Astrocyte (in vitro differentiated cells and primary cell): Measurements from ENCODE around the gene ANTXR2. TPM values are rescaled to one million over a fixed set of nuclear protein-coding genes. Genes with fewer than 3 reads are reported as not detected.

Experiments used
- DNase-seq: peaks from one replicate; pipeline ENCODE4 v3.0.0-alpha.2; 2010; ENCODE audit warnings: low read depth
- FAIRE-seq: peaks from 2 replicates; lab custom pipeline; 2011; peaks lifted over from hg19 to GRCh38; lab: Jason Lieb, UNC
- H2AFZ ChIP-seq: 2 replicates; pipeline ENCODE4 v1.6.0; 2012; ENCODE audit warnings: low read depth, low read length, inconsistent platforms
- H3K27ac ChIP-seq: 2 replicates; pipeline ENCODE4 v1.5.1; 2011; ENCODE audit warnings: low read depth, low read length, inconsistent platforms
- H3K27me3 ChIP-seq: 2 replicates; pipeline ENCODE4 v1.6.0; 2011; ENCODE audit warnings: low read length, inconsistent platforms; ENCODE audit not compliant: insufficient read depth
- H3K36me3 ChIP-seq: 2 replicates; pipeline ENCODE4 v1.5.1; 2011; ENCODE audit warnings: low read length, inconsistent platforms; ENCODE audit not compliant: insufficient read depth
- H3K4me1 ChIP-seq: 2 replicates; pipeline ENCODE4 v1.5.1; 2011; ENCODE audit warnings: low read length, inconsistent platforms; ENCODE audit not compliant: insufficient read depth
- H3K4me2 ChIP-seq: 2 replicates; pipeline ENCODE4 v1.6.0; 2012; ENCODE audit warnings: low read length, inconsistent platforms
- H3K4me3 ChIP-seq: 2 replicates; pipeline ENCODE4 v1.5.1; 2011; ENCODE audit warnings: low read depth, mild to moderate bottlenecking, low read length, inconsistent platforms; ENCODE audit not compliant: insufficient read depth
- H3K79me2 ChIP-seq: 2 replicates; pipeline ENCODE4 v1.6.0; 2012; ENCODE audit warnings: mild to moderate bottlenecking, low read length, inconsistent platforms; ENCODE audit not compliant: insufficient read depth
- H3K9ac ChIP-seq: 2 replicates; pipeline ENCODE4 v1.6.0; 2012; ENCODE audit warnings: mild to moderate bottlenecking, low read length, inconsistent platforms
- H3K9me3 ChIP-seq: 2 replicates; pipeline ENCODE4 v1.5.1; 2012; ENCODE audit warnings: low read depth, mild to moderate bottlenecking, low read length, inconsistent platforms; ENCODE audit not compliant: insufficient read depth
- H4K20me1 ChIP-seq: 2 replicates; pipeline ENCODE4 v1.6.0; 2012; ENCODE audit warnings: low read length, inconsistent platforms; ENCODE audit not compliant: insufficient read depth
- H3K27ac Mint-ChIP-seq: one replicate; pipeline ENCODE4 v1.8.0; 2021; ENCODE audit warnings: mild to moderate bottlenecking, mixed read lengths; ENCODE audit not compliant: unreplicated experiment
- H3K27me3 Mint-ChIP-seq: one replicate; pipeline ENCODE4 v1.8.0; 2021; ENCODE audit warnings: low read depth, mixed read lengths; ENCODE audit not compliant: unreplicated experiment
- H3K36me3 Mint-ChIP-seq: one replicate; pipeline ENCODE4 v1.8.0; 2021; ENCODE audit warnings: low read depth, mixed read lengths; ENCODE audit not compliant: unreplicated experiment
- H3K4me1 Mint-ChIP-seq: one replicate; pipeline ENCODE4 v1.8.0; 2021; ENCODE audit warnings: low read depth, mixed read lengths; ENCODE audit not compliant: unreplicated experiment
- H3K4me3 Mint-ChIP-seq: one replicate; pipeline ENCODE4 v1.8.0; 2021; ENCODE audit warnings: mild to moderate bottlenecking, moderate library complexity, mixed read lengths; ENCODE audit not compliant: unreplicated experiment
- H3K9me3 Mint-ChIP-seq: one replicate; pipeline ENCODE4 v1.8.0; 2021; ENCODE audit warnings: mild to moderate bottlenecking, mixed read lengths; ENCODE audit not compliant: unreplicated experiment
- EZH2 ChIP-seq: IDR thresholded peaks from 2 replicates; pipeline ENCODE4 v1.6.1; 2012; ENCODE audit warnings: mild to moderate bottlenecking, low read length, inconsistent platforms; ENCODE audit not compliant: insufficient read depth
- total RNA-seq: library from RNA; stranded (reverse); gene quantifications from 2 replicates; pipeline ENCODE4 v1.2.1, GENCODE V29; 2021
- TF ChIP-seq, protein P1 (sequence below): IDR thresholded peaks from 2 replicates; pipeline ENCODE4 v1.5.1; 2011; ENCODE audit warnings: low read depth, mild to moderate bottlenecking, inconsistent platforms, low read length, moderate library complexity; ENCODE audit not compliant: insufficient read depth

The ANTXR2 gene
- total RNA-seq, 1 donor from 2014 or later = 34.7 TPM

DNA sequence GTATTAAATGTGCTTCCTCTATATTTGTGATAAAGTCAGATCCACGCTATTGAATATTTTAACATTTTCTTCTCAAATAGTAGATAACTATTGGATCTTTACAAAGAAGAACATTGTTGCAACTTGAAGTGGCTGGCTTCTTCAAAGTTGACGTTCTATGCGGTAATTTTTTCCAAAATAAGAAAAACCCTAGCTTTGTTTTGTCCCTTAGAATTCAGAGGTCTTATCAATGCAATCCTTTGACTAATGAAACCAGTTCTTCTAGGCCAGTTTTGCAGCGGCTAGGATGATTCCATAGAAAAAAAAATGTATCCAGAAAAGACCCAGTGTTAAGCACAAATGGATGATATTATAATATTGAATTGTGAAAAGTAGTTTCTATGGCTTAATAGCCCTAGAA is 89.6 kb downstream of the ANTXR2 start:
- Histone ChIP-seq H3K27me3 (no peaks in the 10 kb centered on the region), H3K27ac (no peak overlapping the region), H4K20me1 (peaks cover 18% of the 10 kb centered on the region), H3K4me1 (no peaks in the 10 kb centered on the region), H3K4me3 (no peak overlapping the region), H3K9me3 (no peaks in the 10 kb centered on the region), H3K79me2 (peaks cover 29% of the 10 kb centered on the region), H2AFZ (no peak overlapping the region), H3K36me3 (peaks cover 7% of the 10 kb centered on the region), H3K9ac (no peak overlapping the region), H3K4me2 (no peak overlapping the region)
- H3K27ac Mint-ChIP-seq = no peak overlapping the region
- H3K36me3 Mint-ChIP-seq = no peaks in the 10 kb centered on the region
- H3K9me3 Mint-ChIP-seq = peaks cover 1% of the 10 kb centered on the region
- H3K4me1 Mint-ChIP-seq = no peaks in the 10 kb centered on the region
- FAIRE-seq (no peak), DNase-seq (no peak)
- TF ChIP-seq, protein P1, sequence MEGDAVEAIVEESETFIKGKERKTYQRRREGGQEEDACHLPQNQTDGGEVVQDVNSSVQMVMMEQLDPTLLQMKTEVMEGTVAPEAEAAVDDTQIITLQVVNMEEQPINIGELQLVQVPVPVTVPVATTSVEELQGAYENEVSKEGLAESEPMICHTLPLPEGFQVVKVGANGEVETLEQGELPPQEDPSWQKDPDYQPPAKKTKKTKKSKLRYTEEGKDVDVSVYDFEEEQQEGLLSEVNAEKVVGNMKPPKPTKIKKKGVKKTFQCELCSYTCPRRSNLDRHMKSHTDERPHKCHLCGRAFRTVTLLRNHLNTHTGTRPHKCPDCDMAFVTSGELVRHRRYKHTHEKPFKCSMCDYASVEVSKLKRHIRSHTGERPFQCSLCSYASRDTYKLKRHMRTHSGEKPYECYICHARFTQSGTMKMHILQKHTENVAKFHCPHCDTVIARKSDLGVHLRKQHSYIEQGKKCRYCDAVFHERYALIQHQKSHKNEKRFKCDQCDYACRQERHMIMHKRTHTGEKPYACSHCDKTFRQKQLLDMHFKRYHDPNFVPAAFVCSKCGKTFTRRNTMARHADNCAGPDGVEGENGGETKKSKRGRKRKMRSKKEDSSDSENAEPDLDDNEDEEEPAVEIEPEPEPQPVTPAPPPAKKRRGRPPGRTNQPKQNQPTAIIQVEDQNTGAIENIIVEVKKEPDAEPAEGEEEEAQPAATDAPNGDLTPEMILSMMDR = no peak
- TF ChIP-seq EZH2 = no peak
- H3K27me3 Mint-ChIP-seq = no peaks in the 10 kb centered on the region
- no peak overlapping the region for H3K4me3 Mint-ChIP-seq

DNA sequence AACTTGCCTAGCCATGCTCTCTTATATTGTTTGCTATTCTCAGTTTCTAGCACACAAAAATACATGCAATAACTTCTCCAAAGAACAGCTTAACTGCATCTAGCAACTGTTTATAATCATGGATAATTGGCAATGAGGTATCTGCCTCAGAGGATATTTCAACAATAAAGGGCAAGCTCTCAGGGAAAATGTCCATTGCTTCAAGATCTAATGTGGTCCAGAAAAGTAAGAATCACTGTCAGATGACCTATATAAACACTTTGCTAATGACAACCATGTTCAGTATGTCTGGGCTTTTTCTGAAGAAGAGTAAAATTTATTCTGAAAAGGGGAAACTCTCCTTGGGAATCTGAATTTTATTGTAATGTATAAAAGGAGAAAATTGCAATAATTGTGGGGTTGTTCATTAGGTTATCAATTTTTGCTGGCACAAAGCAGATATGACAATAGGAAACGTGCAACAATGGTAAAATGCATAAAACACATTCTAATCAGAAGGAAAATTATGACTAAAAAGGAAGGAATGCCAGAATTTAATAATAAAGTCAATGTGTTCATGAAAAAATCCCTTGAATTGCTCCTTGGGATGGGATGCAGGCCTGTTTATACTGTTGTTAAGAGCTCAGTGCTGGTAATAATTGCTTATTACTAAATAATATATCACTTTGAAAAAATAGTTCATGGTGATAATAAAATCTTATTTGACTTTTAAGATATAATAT is 90.3 kb downstream of the ANTXR2 start:
- no peaks in the 10 kb centered on the region for H3K36me3 Mint-ChIP-seq
- H2AFZ ChIP-seq = no peak overlapping the region
- H3K36me3 ChIP-seq = peaks cover 13% of the 10 kb centered on the region
- no peak overlapping the region for H3K4me2 ChIP-seq
- H3K4me1 Mint-ChIP-seq = no peaks in the 10 kb centered on the region
- FAIRE-seq (no peak), DNase-seq (no peak)
- H3K4me3 Mint-ChIP-seq = no peak overlapping the region
- no peaks in the 10 kb centered on the region for H3K9me3 ChIP-seq
- no peak for TF ChIP-seq EZH2
- TF ChIP-seq, protein P1 = no peak
- no peaks in the 10 kb centered on the region for H3K27me3 Mint-ChIP-seq
- peaks cover 14% of the 10 kb centered on the region for H4K20me1 ChIP-seq
- no peak overlapping the region for H3K27ac ChIP-seq
- peaks cover 23% of the 10 kb centered on the region for H3K79me2 ChIP-seq
- no peaks in the 10 kb centered on the region for H3K27me3 ChIP-seq
- no peaks in the 10 kb centered on the region for H3K4me1 ChIP-seq
- H3K27ac Mint-ChIP-seq = no peak overlapping the region
- no peak overlapping the region for H3K9ac ChIP-seq
- H3K9me3 Mint-ChIP-seq = peaks cover 1% of the 10 kb centered on the region
- H3K4me3 ChIP-seq = no peak overlapping the region

DNA sequence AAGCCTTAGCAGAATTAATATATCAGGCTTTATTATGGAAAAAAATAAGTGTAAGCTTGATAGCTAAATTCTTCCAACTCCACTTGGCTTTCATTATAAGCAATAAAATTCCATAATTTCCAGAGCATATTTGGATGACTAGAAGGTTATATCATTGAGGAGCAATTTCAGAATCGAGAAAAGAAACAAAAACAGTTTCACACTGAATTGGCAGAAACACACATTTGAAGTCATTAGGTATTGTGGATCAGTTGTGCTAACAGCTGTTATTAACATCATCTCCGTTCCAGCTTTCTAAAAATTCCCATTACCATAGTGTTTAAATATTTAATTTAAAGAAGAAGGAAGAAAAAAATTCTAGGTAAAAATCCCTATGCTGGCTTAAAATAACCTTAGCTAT is 92.6 kb downstream of the ANTXR2 start:
- Histone ChIP-seq H3K27ac (no peak overlapping the region), H4K20me1 (no peaks in the 10 kb centered on the region), H3K9ac (no peak overlapping the region), H3K36me3 (peaks cover 28% of the 10 kb centered on the region), H3K9me3 (no peaks in the 10 kb centered on the region), H3K4me2 (no peak overlapping the region), H3K4me1 (no peaks in the 10 kb centered on the region), H2AFZ (no peak overlapping the region), H3K4me3 (no peak overlapping the region), H3K79me2 (peaks cover 3% of the 10 kb centered on the region), H3K27me3 (no peaks in the 10 kb centered on the region)
- no peak overlapping the region for H3K27ac Mint-ChIP-seq
- no peaks in the 10 kb centered on the region for H3K27me3 Mint-ChIP-seq
- DNase-seq (no peak), FAIRE-seq (no peak)
- H3K36me3 Mint-ChIP-seq = no peaks in the 10 kb centered on the region
- no peak for TF ChIP-seq EZH2
- TF ChIP-seq, protein P1 = no peak
- no peaks in the 10 kb centered on the region for H3K4me1 Mint-ChIP-seq
- H3K4me3 Mint-ChIP-seq = no peak overlapping the region
- no peaks in the 10 kb centered on the region for H3K9me3 Mint-ChIP-seq
